ENCODE measurements around the gene TAF11L5.
"Not testable (repeated sequence)": the region's sequence is repeated elsewhere in the genome, so short reads cannot be mapped to it uniquely, and the experiment has no call there.

TAF11L5 gene

GRCh38 chr5:17524935-17525334 lies at the start of gene TAF11L5:
Gene TAF11L5, plus strand, starts transcription at chr5:17525235.
- not testable (repeated sequence) for DNase-seq

GRCh38 chr5:17477043-17477442 lies 48.0 kb upstream of the TAF11L5 start:
- no peak for DNase-seq

GRCh38 chr5:17477573-17478265 lies 47.3 kb upstream of the TAF11L5 start:
- DNase-seq, result no peak

GRCh38 chr5:17481378-17481777 lies 43.7 kb upstream of the TAF11L5 start:
- no peak for DNase-seq

- DNase-seq, result no peak
Measured at GRCh38 chr5:17482790-17483189, 42.2 kb upstream of the TAF11L5 start.

- DNase-seq, result not testable (repeated sequence)
Measured at GRCh38 chr5:17486464-17487173, 38.4 kb upstream of the TAF11L5 start.

GRCh38 chr5:17487174-17487512 lies 37.9 kb upstream of the TAF11L5 start:
- no peak for DNase-seq

GRCh38 chr5:17491257-17491656 lies 33.8 kb upstream of the TAF11L5 start:
- not testable (repeated sequence) for DNase-seq

GRCh38 chr5:17492770-17493169 lies 32.3 kb upstream of the TAF11L5 start:
- DNase-seq, result no peak

GRCh38 chr5:17497446-17497845 lies 27.6 kb upstream of the TAF11L5 start:
- DNase-seq, result no peak

GRCh38 chr5:17497931-17498330 lies 27.1 kb upstream of the TAF11L5 start, which contains the start of gene TAF11L2:
Gene TAF11L2, plus strand, starts transcription at chr5:17498231.
- not testable (repeated sequence) for DNase-seq

- DNase-seq, result no peak
Measured at GRCh38 chr5:17511775-17512325, 13.2 kb upstream of the TAF11L5 start.

GRCh38 chr5:17517526-17517925 lies 7.5 kb upstream of the TAF11L5 start:
- DNase-seq, result not testable (repeated sequence)

- DNase-seq, result not testable (repeated sequence)
Measured at GRCh38 chr5:17518067-17518466, 7.0 kb upstream of the TAF11L5 start, which contains the start of gene TAF11L3. Gene TAF11L3, plus strand, starts transcription at chr5:17518367.

GRCh38 chr5:17519508-17519907 lies 5.5 kb upstream of the TAF11L5 start:
- not testable (repeated sequence) for DNase-seq

GRCh38 chr5:17521501-17521900 lies 3.5 kb upstream of the TAF11L5 start, which contains the start of gene TAF11L4:
Gene TAF11L4, plus strand, starts transcription at chr5:17521801.
- not testable (repeated sequence) for DNase-seq

GRCh38 chr5:17526504-17526903 lies 1.5 kb downstream of the TAF11L5 start:
- peak; percentile 5 for DNase-seq

- DNase-seq, result not testable (repeated sequence)
Measured at GRCh38 chr5:17528369-17528768, 3.3 kb downstream of the TAF11L5 start, which contains the start of gene TAF11L6. Gene TAF11L6, plus strand, starts transcription at chr5:17528669.
